Heart left ventricle (tissue), 13 donors: ENCODE results near the gene DZIP1.

Experiments used
- CTCF ChIP-seq, 12 donors: fragments of 200-600 bp; sonication (generic) in 4 of 12; IDR thresholded peaks; one replicate each; pipeline versions ENCODE4 v1.5.0 to v1.8.0; 2018 to 2022; ENCODE audit warnings: antibody characterized with exemption in 12 of 12, mild to moderate bottlenecking in 5 of 12
- POLR2A ChIP-seq, 2 donors: fragments of 450-650 bp; IDR thresholded peaks; one replicate each; pipeline ENCODE4 v1.6.1; 2017; ENCODE audit warnings: antibody characterized with exemption in 2 of 2, mild to moderate bottlenecking in 2 of 2, moderate library complexity in 2 of 2
- donor health status: ischemic (EF 13 %, LVEDD 7.1; RV severe dilation, severe dysfunction).
- donor health status: DM: no; HTN: yes; CAD: no.
- donor health status: DM: no; HTN: no; CAD: no.
- donor health status: ischemic (EF 25% LVEDD 6.9; RV normal size, moderate dysfunction).
- donor health status: ischemic (EF 25% LVEDD 5.7; RV mildly dilated, moderate dysfunction).
- donor health status: ischemic (EF 35%, LVEDD 5.7; RV mildly dilated, moderate dysfunction).
- donor health status: nonischemic (EF 11% LVEDD 7.7; RV severe dilation, severe dysfunction).
- donor health status: DM: yes; HTN: yes; CAD: no.
- donor health status: PGD.
- donor health status: ischemic (EF 29% LVEDD 5.4; RV normal size, mild dysfunction).
- donor health status: nonischemic (EF 23%, LVEDD 6.1; RV moderate dilation, normal function).

- TF ChIP-seq CTCF (IDR thresholded peaks at IDR 0.05) = no peak
- no peak for TF ChIP-seq POLR2A (IDR thresholded peaks at IDR 0.05)
Measured at GRCh38 chr13:95628488-95628887, 16.0 kb downstream of the DZIP1 start.
